HepG2 (cell line): ENCODE measurements around the gene JPH3. TPM values are rescaled to one million over a fixed set of nuclear protein-coding genes. Genes with fewer than 3 reads are reported as not detected.

ENCODE experiments used
- ATAC-seq: fragments of 200-7000 bp; cut with Tn5 transposase; 3 replicates; pipeline ENCODE4 v1.9.1; 2020; ENCODE audit warnings: mild to moderate bottlenecking, moderate library complexity
- BruUV-seq: library from RNA; stranded (reverse); fragments of 400-500 nt; replicated peaks from 2 replicates; lab custom pipeline; 2021; lab: Mats Ljungman, UMichigan
- CTCF ChIA-PET: fragments of 300-600 bp; formaldehyde crosslinking; extraction: SDS; loops from one replicate; lab custom pipeline; 2021; ENCODE audit warnings: low total read pairs, inconsistent platforms, low intra/inter-chr PET ratio; lab: Yijun Ruan, JAX
- POLR2A ChIA-PET: fragments of 350-600 bp; sonication (Branson Sonifier 250); formaldehyde crosslinking; loops from one replicate; lab custom pipeline; 2020; ENCODE audit warnings: antibody characterized with exemption, inconsistent platforms; lab: Yijun Ruan, JAX
- DNase-seq: peaks from one replicate; pipeline ENCODE4 v3.0.0-alpha.2; 2015; ENCODE audit warnings: low spot score
- FAIRE-seq: peaks from 3 replicates; lab custom pipeline; 2011; peaks lifted over from hg19 to GRCh38; lab: Jason Lieb, UNC
- H2AFZ ChIP-seq: one replicate; pipeline ENCODE4 v1.6.1; 2011; ENCODE audit warnings: low read length, inconsistent platforms
- H3K27ac ChIP-seq: fragments of 300-600 bp; 3 replicates; pipeline ENCODE4 v1.8.0; 2011; ENCODE audit warnings: mixed run types, mild to moderate bottlenecking, mixed read lengths, low read length, inconsistent platforms; ENCODE audit not compliant: insufficient read depth; ENCODE audit errors: extremely low read length
- H3K27me3 ChIP-seq, 2 experiments: fragments of 200-600 bp in 1 of 2; 2 replicates in 1 of 2; 3 replicates in 1 of 2; pipeline versions ENCODE4 v1.6.0 to v1.8.0; 2011; ENCODE audit warnings: low read length in 2 of 2, mild to moderate bottlenecking in 2 of 2, moderate library complexity in 2 of 2, inconsistent platforms in 1 of 2; ENCODE audit not compliant: insufficient read depth in 2 of 2, control insufficient read depth in 1 of 2
- H3K36me3 ChIP-seq, 2 experiments: fragments of 200-600 bp in 1 of 2; replicated peaks in 1 of 2; 2 replicates in 1 of 2; 3 replicates in 1 of 2; pipeline versions ENCODE4 v1.5.1 to v1.8.0; 2011; ENCODE audit warnings: low read length in 2 of 2, inconsistent platforms in 1 of 2; ENCODE audit not compliant: insufficient read depth in 2 of 2, control insufficient read depth in 1 of 2
- H3K4me1 ChIP-seq: 2 replicates; pipeline ENCODE4 v1.5.1; 2012; ENCODE audit warnings: low read length, inconsistent platforms; ENCODE audit not compliant: insufficient read depth
- H3K4me2 ChIP-seq: 2 replicates; pipeline ENCODE4 v1.6.0; 2011; ENCODE audit warnings: low read depth, low read length, inconsistent platforms
- H3K4me3 ChIP-seq, 3 experiments: fragments of 200-600 bp in 1 of 3; sonication (generic), shearing (Covaris generic) in 1 of 3; replicated peaks in 1 of 3; 2 replicates each; pipeline ENCODE4 v1.5.1; 2011 to 2016; ENCODE audit warnings: low read length in 3 of 3, inconsistent platforms in 2 of 3, low read depth in 2 of 3, mild to moderate bottlenecking in 2 of 3, control low read depth in 1 of 3, mixed read lengths in 1 of 3; ENCODE audit not compliant: insufficient read depth in 1 of 3
- H3K79me2 ChIP-seq: one replicate; pipeline ENCODE4 v1.6.1; 2011; ENCODE audit warnings: low read length, inconsistent platforms; ENCODE audit not compliant: insufficient read depth
- H3K9ac ChIP-seq: 2 replicates; pipeline ENCODE4 v1.6.0; 2011; ENCODE audit warnings: mild to moderate bottlenecking, low read depth, low read length, inconsistent platforms; ENCODE audit not compliant: insufficient read depth
- H3K9me3 ChIP-seq: 2 replicates; pipeline ENCODE4 v1.5.1; 2012; ENCODE audit warnings: mild to moderate bottlenecking, low read length
- H4K20me1 ChIP-seq: 2 replicates; pipeline ENCODE4 v1.6.0; 2011; ENCODE audit warnings: inconsistent platforms, mild to moderate bottlenecking, low read length, moderate library complexity; ENCODE audit not compliant: insufficient read depth
- AGO2 ChIP-seq: fragments of 200-400 bp; formaldehyde crosslinking; optimal IDR thresholded peaks from 2 replicates; pipeline ENCODE3; 2017; ENCODE audit warnings: mild to moderate bottlenecking, low read depth, low read length, moderate library complexity
- BHLHE40 ChIP-seq: IDR thresholded peaks from 2 replicates; pipeline ENCODE4 v1.6.1; 2011; ENCODE audit warnings: low read length, improper control_type of control experiment
- REST ChIP-seq, 2 experiments: IDR thresholded peaks; 2 replicates each; pipeline ENCODE4 v1.6.1; 2011 to 2012; ENCODE audit warnings: low read length in 2 of 2, borderline replicate concordance in 1 of 2, low read depth in 1 of 2, mild to moderate bottlenecking in 1 of 2, moderate library complexity in 1 of 2
- SMAD1 ChIP-seq: sonication (generic); formaldehyde crosslinking; IDR thresholded peaks from 2 replicates; pipeline ENCODE4 v1.4.0; 2020; ENCODE audit warnings: missing genetic modification reagents, low read depth, mild to moderate bottlenecking, borderline replicate concordance
- SRSF1 ChIP-seq: fragments of 200-400 bp; formaldehyde crosslinking; optimal IDR thresholded peaks from 2 replicates; pipeline ENCODE3; 2017; ENCODE audit warnings: mild to moderate bottlenecking, low read depth, low read length, moderate library complexity
- ZHX1 ChIP-seq: sonication (generic); formaldehyde crosslinking; IDR thresholded peaks from 2 replicates; pipeline ENCODE4 v1.8.1; 2022; ENCODE audit warnings: low read depth, mild to moderate bottlenecking, missing genetic modification reagents
- ZMYM4 ChIP-seq: sonication (generic); formaldehyde crosslinking; IDR thresholded peaks from 2 replicates; pipeline ENCODE4 v1.8.1; 2023; ENCODE audit warnings: mild to moderate bottlenecking, missing genetic modification reagents
- ZNF563 ChIP-seq: sonication (generic); formaldehyde crosslinking; IDR thresholded peaks from 2 replicates; pipeline ENCODE4 v1.8.0; 2022; ENCODE audit warnings: mild to moderate bottlenecking, moderate library complexity, missing genetic modification reagents
- ZNF792 ChIP-seq: IDR thresholded peaks from 2 replicates; pipeline ENCODE4 v1.6.1; 2016
- WGBS: methylation state at CpG from one replicate; pipeline ENCODE4 v1.1.6; 2017; ENCODE audit warnings: low lambda C conversion rate; 5-methylcytosine and 5-hydroxymethylcytosine counted together
- in situ Hi-C: cut with HindIII; loops from 2 replicates; pipeline ENCODE4 v1.10.0; 2017; ENCODE audit warnings: low pct_unique_long_range_greater_than_20kb; ENCODE audit not compliant: extremely low pct_ligation_motif_present
- intact Hi-C: fragments of 100-400 bp; cut with micrococcal nuclease; formaldehyde crosslinking; loops from one replicate; pipeline ENCODE4 v1.10.0; 2022; ENCODE audit not compliant: unreplicated experiment
- polyA plus RNA-seq, 8 experiments: library from polyadenylated mRNA; depleted of rRNA in 3 of 8; stranded (reverse) in 7 of 8; unstranded in 1 of 8; fragments of >200 nt; fragmentation: Illumina TruSeq in 4 of 8; extraction: Trizol in 4 of 8; gene quantifications; 2 replicates each; pipeline versions ENCODE4 v1.2.1 to v1.2.3, GENCODE V29; 2011 to 2016; ENCODE audit warnings: low read depth in 4 of 8, missing spikeins in 1 of 8, mixed read lengths in 1 of 8; ENCODE audit not compliant: insufficient read depth in 1 of 8
- total RNA-seq, 5 experiments: library from RNA; depleted of rRNA; stranded (reverse); fragments of >200 nt; fragmentation: Illumina TruSeq; extraction: Trizol; gene quantifications; 2 replicates each; pipeline ENCODE4 v1.2.3, GENCODE V29; 2016; ENCODE audit warnings: low read depth in 1 of 5

Gene JPH3
- total and polyA plus RNA-seq, 2 of the 13 experiments (the other 11 are each of a cell fraction or from before 2014, with no cell fraction given) = not detected

- TF ChIP-seq SRSF1 (no peak), BHLHE40 (no peak), ZNF563 (CRISPR knock-in tag) (no peak), ZHX1 (CRISPR knock-in tag) (no peak), SMAD1 (no peak), REST (IDR thresholded peaks at IDR 0.05; ENCODE audit: borderline replicate concordance in 1 of 2, low read depth in 1 of 2, low read length in 2 of 2) (no peak)
Measured at GRCh38 chr16:87696726-87697125, 94.4 kb downstream of the JPH3 start (continued).

GRCh38 chr16:87697256-87697655, 94.9 kb downstream of the JPH3 start:
- Histone ChIP-seq H4K20me1 (no peaks in the 10 kb centered on the region; the same call in 1 of the 2 replicates), H3K9me3 (no peaks in the 10 kb centered on the region), H2AFZ (no peak overlapping the region), H3K79me2 (no peaks in the 10 kb centered on the region), H3K27ac (no peak overlapping the region), H3K4me1 (no peaks in the 10 kb centered on the region), H3K9ac (no peak overlapping the region), H3K4me3 (no peak overlapping the region), H3K36me3 (peaks cover 32% of the 10 kb centered on the region in 2 experiments), H3K27me3 (peaks cover 0 to 3% of the 10 kb centered on the region in 2 experiments; a peak in 2 of 5 replicates), H3K4me2 (no peak overlapping the region)
- in situ Hi-C loops = no loop called here
- ChIA-PET POLR2A (no interaction called here), CTCF (no interaction called here)
- FAIRE-seq = no peak
- no peak for DNase-seq
- intact Hi-C loops = no loop called here
- ATAC-seq = no peak
- 98% methylated on average over 21 of the region's 21 CpGs for WGBS
- no peak for TF ChIP-seq ZNF792 (CRISPR knock-in tag)
- no peak for TF ChIP-seq ZMYM4 (CRISPR knock-in tag)
- TF ChIP-seq AGO2 = peak; percentile 77
- no TSS peak for BruUV-seq
